IPS DF 6.9 (cell line): ENCODE data around the gene SLC24A4.
"Not testable (repeated sequence)": the region's sequence is repeated elsewhere in the genome, so short reads cannot be mapped to it uniquely, and the experiment has no call there.

Source experiments
- DNase-seq: peaks from one replicate; pipeline ENCODE4 v3.0.0-alpha.2; 2013; ENCODE audit warnings: low read depth, low spot score
- H3K27ac ChIP-seq: one replicate; pipeline ENCODE4 v1.5.1; 2013; ENCODE audit warnings: low read length, control low read depth
- H3K27me3 ChIP-seq: 2 replicates; pipeline ENCODE4 v1.6.1; 2013; ENCODE audit warnings: mild to moderate bottlenecking, low read length; ENCODE audit not compliant: control insufficient read depth, insufficient read depth
- H3K36me3 ChIP-seq: 2 replicates; pipeline ENCODE4 v1.6.1; 2013; ENCODE audit warnings: low read length; ENCODE audit not compliant: control insufficient read depth, insufficient read depth
- H3K4me1 ChIP-seq: 2 replicates; pipeline ENCODE4 v1.6.1; 2013; ENCODE audit warnings: low read length; ENCODE audit not compliant: control insufficient read depth, insufficient read depth
- H3K4me3 ChIP-seq: 2 replicates; pipeline ENCODE4 v1.5.1; 2013; ENCODE audit warnings: mild to moderate bottlenecking, low read length
- H3K9me3 ChIP-seq: 2 replicates; pipeline ENCODE4 v1.6.1; 2013; ENCODE audit warnings: low read length, inconsistent platforms; ENCODE audit not compliant: control insufficient read depth, insufficient read depth
- WGBS: extraction: QIAGEN DNeasy Blood & Tissue Kit; methylation state at CpG from one replicate; pipeline ENCODE4 v1.1.7; 2013; ENCODE audit warnings: mixed read lengths, missing lambda C conversion rate; ENCODE audit not compliant: insufficient read length, insufficient coverage; 5-methylcytosine and 5-hydroxymethylcytosine counted together

Gene SLC24A4

DNA sequence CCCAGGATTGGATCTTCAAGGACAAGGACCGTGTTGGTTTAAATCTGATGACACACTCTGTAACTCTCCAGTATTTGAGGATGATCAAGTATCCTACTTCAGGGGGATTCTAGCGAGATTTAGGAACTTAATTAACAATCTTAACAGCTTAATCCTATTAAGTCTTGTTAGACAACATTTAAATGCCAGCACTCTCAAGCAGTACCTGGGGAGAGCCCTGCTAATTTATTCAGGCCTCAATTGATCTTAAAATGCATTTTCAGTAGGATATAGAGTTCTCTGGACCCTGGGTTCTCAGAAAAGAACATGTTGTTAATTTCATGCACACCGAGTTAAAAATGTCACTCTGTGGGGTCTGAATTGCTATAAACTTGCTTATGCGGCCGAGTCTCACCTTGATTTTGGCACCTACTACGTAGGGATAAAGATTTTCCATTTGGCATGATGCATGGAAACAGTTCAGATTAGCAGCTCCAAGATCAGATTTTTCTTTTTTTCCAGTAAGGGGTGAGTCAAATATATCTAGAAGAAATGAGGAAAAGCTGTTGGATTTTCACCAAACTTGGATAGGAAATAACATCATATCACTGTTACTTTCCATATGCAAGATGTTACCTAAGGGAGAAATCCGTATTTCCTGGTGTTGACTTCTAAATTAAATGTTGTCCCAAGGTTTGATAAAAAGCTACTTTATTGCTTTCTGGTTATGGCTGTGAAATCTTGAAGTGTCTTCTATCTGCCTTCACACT lies 76.1 kb downstream of the SLC24A4 start:
- Histone ChIP-seq H3K36me3 (no peaks in the 10 kb centered on the region), H3K27ac (no peak overlapping the region), H3K27me3 (no peaks in the 10 kb centered on the region), H3K4me3 (no peak overlapping the region), H3K9me3 (no peaks in the 10 kb centered on the region), H3K4me1 (peaks cover 4% of the 10 kb centered on the region; the same call in 1 of the 2 replicates)
- no peak for DNase-seq
- WGBS: no CpG with 5 or more reads among the region's 7 CpGs

DNA sequence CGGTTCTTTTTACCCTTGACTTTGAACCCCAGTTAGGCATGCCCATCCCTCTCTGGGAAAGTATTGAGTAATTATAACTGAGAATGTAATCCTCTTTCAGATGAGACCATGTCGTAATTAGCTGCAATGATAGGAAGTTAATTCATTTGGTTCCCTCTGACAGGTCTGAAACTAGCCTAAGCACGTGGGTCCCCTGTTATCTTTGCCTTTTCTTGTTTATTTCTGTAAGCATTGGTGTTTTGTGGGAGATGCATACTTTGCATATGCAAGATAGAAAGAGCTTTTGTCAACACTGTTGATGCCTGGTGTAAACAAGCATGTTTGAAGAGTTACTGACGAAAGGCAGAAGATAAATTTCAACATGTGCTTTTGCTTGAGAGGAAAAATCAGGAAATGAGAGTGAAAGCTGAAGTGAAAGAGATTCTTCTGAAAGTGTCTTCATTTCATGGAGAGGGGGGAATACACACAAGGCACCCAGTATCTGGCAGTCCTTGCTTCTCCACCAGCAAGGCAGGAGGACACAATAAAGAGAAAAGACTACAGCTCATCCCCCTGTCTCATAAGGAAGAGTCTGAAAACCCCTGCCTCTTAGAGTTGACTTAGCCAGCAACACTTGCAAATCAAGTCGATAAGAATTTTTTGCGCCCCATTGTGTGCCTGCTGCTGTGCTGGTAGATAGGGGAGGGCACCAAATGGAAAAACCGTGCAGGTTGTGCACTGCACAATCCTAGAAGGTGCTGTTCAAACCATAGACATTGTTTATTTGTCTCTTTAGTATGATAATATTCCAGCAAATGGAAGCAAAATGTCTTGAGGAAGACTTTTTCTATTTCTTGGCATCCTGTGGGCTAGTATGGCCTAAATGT lies 77.8 kb downstream of the SLC24A4 start:
- no CpG with 5 or more reads among the region's 7 CpGs for WGBS
- Histone ChIP-seq H3K27ac (no peak overlapping the region), H3K36me3 (no peaks in the 10 kb centered on the region), H3K9me3 (no peaks in the 10 kb centered on the region), H3K27me3 (no peaks in the 10 kb centered on the region), H3K4me1 (peaks cover 4% of the 10 kb centered on the region; the same call in 1 of the 2 replicates), H3K4me3 (no peak overlapping the region)
- DNase-seq: no peak

DNA sequence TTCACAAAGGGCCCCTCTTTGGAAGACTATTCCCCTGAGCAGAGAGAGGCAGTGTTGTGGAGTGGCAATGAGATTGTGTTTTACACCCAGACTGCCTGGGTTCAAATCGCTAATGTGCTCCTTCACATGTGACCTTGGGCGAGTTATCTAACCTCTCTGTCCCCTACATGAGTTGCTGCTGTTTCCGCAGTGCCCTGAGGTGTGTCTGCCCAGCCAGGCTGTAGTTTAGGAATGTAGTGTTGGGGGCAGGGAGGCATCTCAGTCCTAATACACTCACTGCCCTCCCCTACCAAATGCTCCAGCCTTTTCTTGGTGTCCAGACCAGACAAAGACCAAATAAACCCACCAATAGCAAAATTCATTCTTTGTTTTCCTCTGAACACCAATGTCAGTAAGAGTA lies 78.6 kb downstream of the SLC24A4 start:
- Histone ChIP-seq H3K9me3 (no peaks in the 10 kb centered on the region), H3K4me1 (peaks cover 4% of the 10 kb centered on the region; the same call in 1 of the 2 replicates), H3K4me3 (no peak overlapping the region), H3K36me3 (no peaks in the 10 kb centered on the region), H3K27ac (no peak overlapping the region), H3K27me3 (no peaks in the 10 kb centered on the region)
- no CpG with 5 or more reads among the region's 3 CpGs for WGBS
- no peak for DNase-seq

DNA sequence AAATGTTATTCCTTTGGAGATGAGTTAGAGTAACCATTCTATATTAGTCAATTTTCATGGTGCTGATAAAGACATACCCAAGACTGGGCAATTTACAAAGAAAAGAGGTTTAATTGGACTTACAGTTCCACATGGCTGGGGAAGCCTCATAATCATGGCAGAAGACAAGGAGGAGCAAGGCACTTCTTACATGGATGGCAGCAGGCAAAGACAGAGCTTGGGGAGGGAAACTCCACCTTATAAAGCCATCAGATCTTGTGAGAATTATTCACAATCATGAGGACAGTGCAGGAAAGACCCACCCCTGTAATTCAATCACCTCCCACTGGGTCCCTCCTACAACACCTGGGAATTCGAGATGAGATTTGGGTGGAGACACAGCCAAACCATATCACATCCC lies 79.5 kb downstream of the SLC24A4 start:
- WGBS: no CpG with 5 or more reads among the region's 1 CpG

DNA sequence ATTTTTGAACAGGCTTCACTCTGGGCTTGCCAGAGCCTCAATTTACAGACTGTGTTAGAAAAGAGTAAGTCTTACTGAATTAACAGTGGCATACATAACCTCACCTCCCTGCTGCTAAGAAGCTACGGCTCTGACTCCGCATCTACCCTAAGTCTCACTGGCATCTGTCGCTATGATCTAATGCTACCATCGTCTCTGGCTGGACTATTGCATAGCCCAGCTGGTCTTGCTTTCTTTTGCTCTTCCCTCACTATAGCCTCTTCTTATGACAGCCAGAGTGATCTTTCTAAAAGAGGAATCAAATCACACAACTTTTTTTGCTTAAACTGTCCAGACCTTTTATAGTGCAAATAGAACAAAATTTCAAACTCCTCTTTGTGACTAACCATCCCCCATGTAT lies 81.1 kb downstream of the SLC24A4 start:
- no CpG with 5 or more reads among the region's 4 CpGs for WGBS
- Histone ChIP-seq H3K27ac (no peak overlapping the region), H3K4me1 (peaks cover 3% of the 10 kb centered on the region; the same call in 1 of the 2 replicates)

More for the DNA sequence above, 79.5 kb downstream of the SLC24A4 start:
- H3K9me3 ChIP-seq, H3K27ac ChIP-seq, H3K27me3 ChIP-seq, H3K4me1 ChIP-seq, H3K4me3 ChIP-seq, DNase-seq, H3K36me3 ChIP-seq: not testable (repeated sequence)

DNA sequence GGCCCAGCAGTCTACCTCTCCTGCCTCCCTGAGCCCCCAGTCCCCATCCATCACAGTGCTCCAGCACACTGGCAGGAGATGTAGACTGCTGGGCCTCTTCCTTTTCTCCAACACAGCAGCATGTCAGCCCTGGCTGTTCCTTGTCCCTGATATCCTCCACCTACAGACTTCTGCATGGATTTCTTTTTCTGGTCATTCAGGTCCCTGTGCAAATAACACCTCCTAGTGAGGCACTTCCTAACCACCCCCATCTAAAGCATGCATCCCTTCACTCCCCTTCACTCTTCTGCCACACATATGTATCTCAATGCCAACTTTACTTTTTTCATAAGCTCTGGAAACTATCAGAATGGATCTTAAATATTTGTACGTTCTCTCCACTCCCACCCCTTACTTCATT lies 81.5 kb downstream of the SLC24A4 start:
- WGBS: no CpG with 5 or more reads among the region's 1 CpG
- Histone ChIP-seq H3K4me1 (peaks cover 3% of the 10 kb centered on the region; the same call in 1 of the 2 replicates), H3K27me3 (no peaks in the 10 kb centered on the region), H3K4me3 (no peak overlapping the region), H3K9me3 (no peaks in the 10 kb centered on the region), H3K27ac (no peak overlapping the region), H3K36me3 (no peaks in the 10 kb centered on the region)
- no peak for DNase-seq

More for the DNA sequence above, 81.1 kb downstream of the SLC24A4 start:
- Histone ChIP-seq H3K9me3 (no peaks in the 10 kb centered on the region), H3K4me3 (no peak overlapping the region), H3K36me3 (no peaks in the 10 kb centered on the region), H3K27me3 (no peaks in the 10 kb centered on the region)
- no peak for DNase-seq

DNA sequence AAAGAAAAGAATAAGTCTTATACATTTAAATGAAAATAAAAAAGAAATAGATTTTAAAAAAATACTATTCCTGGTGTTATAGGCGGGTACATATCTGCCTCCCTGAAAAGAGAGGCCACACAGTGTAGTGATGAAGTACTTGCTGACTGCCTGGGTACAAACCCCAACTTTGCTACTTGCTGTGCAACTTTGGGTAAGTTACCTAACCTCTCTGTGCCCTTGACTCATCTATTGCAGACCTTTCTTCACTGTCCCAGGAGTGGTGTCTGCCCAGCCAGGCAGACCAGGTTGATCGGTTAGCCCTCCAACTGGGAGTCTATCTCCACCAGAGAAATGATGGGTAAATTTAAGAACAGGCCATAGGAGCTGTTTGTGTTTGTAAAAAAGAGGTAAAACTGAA lies 82.0 kb downstream of the SLC24A4 start:
- no peak overlapping the region for H3K4me3 ChIP-seq
- H3K27ac ChIP-seq: no peak overlapping the region
- DNase-seq: no peak
- peaks cover 3% of the 10 kb centered on the region; the same call in 1 of the 2 replicates for H3K4me1 ChIP-seq
- no peaks in the 10 kb centered on the region for H3K27me3 ChIP-seq
- WGBS: no CpG with 5 or more reads among the region's 2 CpGs
- no peaks in the 10 kb centered on the region for H3K9me3 ChIP-seq
- H3K36me3 ChIP-seq: no peaks in the 10 kb centered on the region

DNA sequence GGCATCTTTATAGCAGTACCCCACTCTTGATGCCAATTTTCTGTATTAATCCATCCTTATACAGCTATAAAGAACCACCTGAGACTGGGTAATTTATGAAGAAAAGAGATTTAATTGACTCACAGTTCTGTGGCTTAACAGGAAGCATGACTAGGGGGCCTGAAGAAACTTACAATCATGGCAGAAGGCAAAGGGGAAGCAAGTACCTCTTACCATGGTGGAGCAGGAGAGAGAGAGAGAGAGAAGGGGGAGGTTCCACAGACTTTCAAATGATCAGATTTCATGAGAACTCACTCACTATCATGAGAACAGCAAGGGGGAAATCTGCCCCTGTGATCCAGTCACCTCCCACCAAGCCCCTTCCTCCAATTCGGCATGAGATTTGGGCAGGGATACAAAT lies 84.4 kb downstream of the SLC24A4 start:
- Histone ChIP-seq H3K9me3 (no peaks in the 10 kb centered on the region), H3K27me3 (no peaks in the 10 kb centered on the region), H3K4me3 (no peak overlapping the region), H3K36me3 (no peaks in the 10 kb centered on the region), H3K27ac (no peak overlapping the region), H3K4me1 (no peaks in the 10 kb centered on the region)
- no peak for DNase-seq
- WGBS: no CpG with 5 or more reads among the region's 1 CpG

DNA sequence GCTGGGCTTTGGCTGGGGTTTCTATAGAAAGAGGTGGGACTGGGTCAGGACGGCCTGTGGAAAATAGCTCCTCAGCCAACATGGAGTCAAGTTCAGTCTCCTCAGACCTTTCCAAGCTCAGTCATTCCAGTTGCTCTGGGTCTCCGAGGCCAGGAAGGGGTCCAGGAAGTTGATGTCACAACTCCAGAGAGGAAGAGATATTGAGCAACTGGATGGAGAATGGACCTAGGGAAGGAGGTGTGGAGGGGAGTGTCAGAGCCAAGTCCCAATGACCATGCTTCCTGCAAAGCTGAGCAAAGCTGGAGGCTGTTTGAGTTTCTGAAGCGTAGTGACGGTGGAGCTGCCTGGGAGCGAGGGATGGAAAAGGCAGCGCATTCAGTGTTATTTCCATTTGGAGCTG lies 86.1 kb downstream of the SLC24A4 start:
- no peak overlapping the region for H3K4me3 ChIP-seq
- H3K27ac ChIP-seq: no peak overlapping the region
- H3K27me3 ChIP-seq: no peaks in the 10 kb centered on the region
- H3K9me3 ChIP-seq: no peaks in the 10 kb centered on the region
- H3K36me3 ChIP-seq: no peaks in the 10 kb centered on the region
- H3K4me1 ChIP-seq: no peaks in the 10 kb centered on the region
- no CpG with 5 or more reads among the region's 6 CpGs for WGBS
- no peak for DNase-seq

DNA sequence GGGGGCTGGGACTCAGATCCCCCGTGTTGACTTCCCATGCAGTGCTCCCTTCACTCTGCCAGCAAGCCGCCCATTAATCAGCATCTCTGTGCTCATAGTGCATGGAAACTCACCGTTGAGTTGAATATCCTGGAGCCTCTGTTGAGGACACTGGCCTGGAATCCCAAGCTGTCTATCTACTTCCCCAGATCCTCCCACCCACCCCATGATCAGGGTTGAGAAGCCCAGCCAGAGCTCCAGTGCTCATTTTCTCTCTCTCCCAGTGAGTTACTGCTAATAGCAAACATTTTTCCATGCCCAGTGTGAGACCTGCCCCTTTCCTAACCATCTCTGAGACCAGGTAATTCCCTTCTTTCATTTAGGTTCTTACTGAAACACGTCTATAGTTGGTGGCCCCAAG lies 88.2 kb downstream of the SLC24A4 start:
- Histone ChIP-seq H3K27me3 (no peaks in the 10 kb centered on the region), H3K4me3 (no peak overlapping the region), H3K27ac (no peak overlapping the region), H3K4me1 (no peaks in the 10 kb centered on the region), H3K36me3 (no peaks in the 10 kb centered on the region), H3K9me3 (no peaks in the 10 kb centered on the region)
- no peak for DNase-seq
- no CpG with 5 or more reads among the region's 4 CpGs for WGBS
